ENCODE data around the gene ITPR2.
"Not testable (repeated sequence)": the region's sequence is repeated elsewhere in the genome, so short reads cannot be mapped to it uniquely, and the experiment has no call there.

The ITPR2 gene

GRCh38 chr12:26848156-26848825 is 15.3 kb upstream of the ITPR2 start:
- DNase-seq, result no peak

DNA sequence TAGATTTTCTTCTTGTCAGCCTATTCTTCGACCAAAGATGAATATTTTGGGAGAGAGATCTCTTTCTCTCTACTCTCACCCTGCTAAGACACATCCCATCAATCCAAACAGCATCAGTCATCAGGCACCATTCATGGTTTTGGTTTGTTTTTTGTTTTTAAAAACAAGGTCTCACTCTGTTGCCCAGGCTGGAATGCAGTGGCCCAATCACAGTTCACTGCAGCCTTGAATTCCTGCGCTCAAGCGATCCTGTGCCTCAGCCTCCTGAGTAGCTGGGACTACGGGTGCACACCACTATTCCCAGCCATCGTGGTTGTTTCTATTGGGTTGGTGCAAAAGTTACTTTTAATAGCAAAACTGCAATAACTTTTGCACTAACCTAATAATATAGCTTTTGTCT is 14.4 kb upstream of the ITPR2 start:
- DNase-seq, result no peak

- no peak for DNase-seq
Observed at GRCh38 chr12:26846416-26846815, 13.4 kb upstream of the ITPR2 start.

DNA sequence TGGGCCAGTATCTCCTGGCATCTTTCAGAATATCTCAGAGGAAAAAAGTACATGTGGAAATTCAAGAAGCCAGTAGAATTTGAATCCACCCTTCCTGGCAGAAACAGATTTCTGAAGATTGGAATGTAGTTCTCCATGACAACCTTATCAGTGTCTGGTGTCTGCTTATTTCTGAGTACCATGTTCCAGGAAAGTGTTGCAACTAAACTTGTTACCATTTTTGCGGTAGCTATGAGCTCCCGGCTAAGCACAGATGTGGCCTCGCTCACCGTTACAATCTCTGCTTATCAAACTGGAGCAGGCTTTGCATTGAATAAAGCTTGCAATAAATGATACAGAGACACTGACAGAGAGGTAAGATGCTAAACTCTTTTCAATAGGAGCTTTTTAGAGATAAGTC is 13.0 kb upstream of the ITPR2 start:
- no peak for DNase-seq

- no peak for DNase-seq
Observed at GRCh38 chr12:26845057-26845666, 12.2 kb upstream of the ITPR2 start.

DNA sequence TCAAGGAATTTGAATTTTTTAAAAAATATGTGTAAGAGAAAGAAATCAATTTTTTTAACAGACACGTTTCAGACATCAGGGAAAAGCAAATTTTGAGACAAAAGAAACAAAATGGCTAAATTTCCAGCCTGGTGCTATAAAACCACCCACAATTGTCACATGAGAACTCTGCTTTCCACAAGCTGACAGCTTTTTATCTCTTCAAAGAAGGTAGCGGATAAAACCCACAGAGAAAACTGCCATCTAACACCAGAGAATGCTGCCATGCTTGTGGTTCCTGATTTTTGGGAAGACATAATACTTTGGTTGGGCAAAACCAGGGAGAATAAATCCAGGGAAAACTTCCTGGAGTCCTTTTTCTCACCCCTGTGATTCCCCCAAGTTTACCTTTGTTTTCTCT is 10.3 kb upstream of the ITPR2 start:
- no peak for DNase-seq

DNA sequence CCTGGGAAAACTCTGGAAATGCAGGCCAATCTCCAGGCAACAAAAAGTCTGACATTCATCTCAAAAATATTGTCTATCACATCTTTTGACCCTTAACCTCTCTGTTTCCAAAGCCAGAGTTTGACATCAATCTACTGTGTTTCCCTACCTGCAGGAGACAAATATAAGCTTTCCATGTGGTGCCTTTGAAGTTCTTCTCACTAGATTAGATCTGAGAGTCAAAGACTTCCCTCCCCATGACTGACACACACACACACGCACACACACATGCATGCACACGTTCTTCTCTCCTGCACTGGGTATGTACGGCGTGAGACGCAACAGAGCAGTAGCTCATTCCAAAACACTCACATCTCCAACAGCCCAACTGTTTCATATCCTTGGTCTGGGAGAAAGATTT is 8.1 kb upstream of the ITPR2 start:
- DNase-seq, result no peak

DNA sequence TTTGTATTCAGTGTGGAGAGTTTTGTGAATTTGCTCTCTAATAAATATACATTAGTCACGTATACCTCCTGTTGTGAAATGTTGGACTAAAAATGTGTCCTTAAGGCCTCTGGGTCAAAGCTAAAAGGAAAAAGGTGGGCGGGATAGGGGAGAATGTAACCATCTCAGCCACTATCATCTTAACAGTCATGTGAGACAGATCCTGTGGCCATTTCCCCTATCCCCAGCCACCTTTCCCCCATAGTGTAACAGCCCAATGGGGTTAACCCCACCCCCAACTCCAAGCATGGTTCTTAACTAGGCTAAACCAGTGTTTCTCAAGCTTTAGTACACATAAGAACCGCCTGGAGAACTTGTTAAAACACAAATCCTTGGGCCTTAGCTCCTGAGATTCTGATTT is 6.5 kb upstream of the ITPR2 start:
- DNase-seq, result no peak

DNA sequence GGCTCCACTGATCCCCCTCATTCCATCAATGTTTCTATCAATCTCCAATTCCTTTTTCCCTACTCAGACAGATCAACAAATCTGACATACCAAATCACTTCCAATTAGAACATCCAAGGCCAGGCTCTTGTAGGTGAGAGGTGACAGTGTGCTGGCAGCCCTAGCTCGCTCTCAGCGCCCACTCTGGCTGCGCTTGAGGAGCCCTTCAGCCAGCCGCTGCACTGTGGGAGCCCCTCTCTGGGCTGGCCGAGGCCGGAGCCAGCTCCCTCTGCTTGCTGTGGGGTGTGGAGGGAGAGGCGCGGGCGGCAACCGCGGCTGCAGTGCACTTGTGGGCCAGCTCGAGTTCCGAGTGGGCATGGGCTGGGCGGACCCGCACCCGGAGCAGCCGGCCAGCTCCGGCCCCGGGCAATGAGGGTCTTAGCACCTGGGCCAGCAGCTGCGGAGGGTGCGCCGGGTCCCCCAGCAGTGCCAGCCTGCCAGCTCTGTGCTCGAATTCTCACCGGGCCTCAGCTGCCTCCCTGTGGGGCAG is 6.0 kb upstream of the ITPR2 start:
- no peak for DNase-seq

DNA sequence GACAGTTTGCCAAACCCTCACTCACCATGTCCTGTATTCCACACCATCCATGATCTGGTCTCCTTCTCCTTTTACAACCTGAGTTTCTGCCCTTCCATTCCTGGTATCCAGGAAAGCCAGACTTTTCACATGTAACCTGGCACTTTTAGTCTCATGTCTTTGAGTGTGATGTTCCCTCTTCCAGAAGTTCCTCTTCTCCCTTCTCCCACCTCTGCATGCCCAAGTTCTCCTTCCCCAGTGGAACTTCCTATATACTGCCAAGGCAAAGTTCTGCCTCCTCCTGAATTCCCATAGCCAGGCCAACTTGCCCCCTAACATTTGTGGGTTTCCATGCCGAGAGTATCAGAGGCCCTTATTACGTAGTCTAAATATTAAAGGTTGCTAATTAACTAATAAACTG is 3.2 kb upstream of the ITPR2 start:
- no peak for DNase-seq

GRCh38 chr12:26834503-26835060 is 1.6 kb upstream of the ITPR2 start:
- not testable (repeated sequence) for DNase-seq

- peak; percentile 67 for DNase-seq
Observed at GRCh38 chr12:26833743-26834490, 923 bp upstream of the ITPR2 start.

- peak; percentile 84 for DNase-seq
Observed at GRCh38 chr12:26831951-26832821, 808 bp downstream of the ITPR2 start.

DNA sequence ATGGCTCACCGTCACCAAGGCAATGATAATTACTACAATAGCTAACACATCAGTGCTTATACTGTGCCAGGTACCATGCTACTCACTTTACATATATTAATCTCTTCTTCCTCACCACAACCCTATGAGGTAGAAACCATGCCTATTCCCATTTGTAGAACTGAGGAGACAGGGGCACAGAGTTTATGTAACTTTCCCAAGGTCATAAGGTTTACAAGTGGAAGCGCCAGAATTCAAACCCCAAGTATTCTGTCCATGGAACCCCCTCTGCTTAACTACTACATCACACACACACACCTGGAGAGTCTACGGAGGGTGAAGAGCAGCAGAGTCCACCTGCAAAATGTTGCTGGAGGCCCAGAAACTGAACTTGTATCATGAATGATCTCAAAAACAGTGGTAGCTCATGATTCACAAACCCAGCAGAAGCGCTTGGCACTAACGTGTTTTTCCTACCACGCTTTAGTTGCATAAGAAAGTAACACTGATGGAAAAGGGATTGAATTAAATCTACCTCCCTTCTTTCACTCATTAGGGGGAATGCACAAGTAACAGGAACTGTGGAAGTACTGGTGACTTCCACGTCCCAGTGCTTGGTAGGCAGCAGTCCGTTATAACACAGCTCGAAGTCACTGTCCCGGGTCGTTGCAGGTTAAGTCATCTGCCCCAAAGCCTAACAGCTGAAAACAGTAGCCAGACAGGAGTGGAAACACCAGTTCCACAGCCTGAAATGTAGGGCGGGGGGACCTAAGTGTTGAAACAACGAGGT is 2.0 kb downstream of the ITPR2 start:
- DNase-seq, result no peak

- DNase-seq, result no peak
Observed at GRCh38 chr12:26830363-26830762, 2.6 kb downstream of the ITPR2 start.

DNA sequence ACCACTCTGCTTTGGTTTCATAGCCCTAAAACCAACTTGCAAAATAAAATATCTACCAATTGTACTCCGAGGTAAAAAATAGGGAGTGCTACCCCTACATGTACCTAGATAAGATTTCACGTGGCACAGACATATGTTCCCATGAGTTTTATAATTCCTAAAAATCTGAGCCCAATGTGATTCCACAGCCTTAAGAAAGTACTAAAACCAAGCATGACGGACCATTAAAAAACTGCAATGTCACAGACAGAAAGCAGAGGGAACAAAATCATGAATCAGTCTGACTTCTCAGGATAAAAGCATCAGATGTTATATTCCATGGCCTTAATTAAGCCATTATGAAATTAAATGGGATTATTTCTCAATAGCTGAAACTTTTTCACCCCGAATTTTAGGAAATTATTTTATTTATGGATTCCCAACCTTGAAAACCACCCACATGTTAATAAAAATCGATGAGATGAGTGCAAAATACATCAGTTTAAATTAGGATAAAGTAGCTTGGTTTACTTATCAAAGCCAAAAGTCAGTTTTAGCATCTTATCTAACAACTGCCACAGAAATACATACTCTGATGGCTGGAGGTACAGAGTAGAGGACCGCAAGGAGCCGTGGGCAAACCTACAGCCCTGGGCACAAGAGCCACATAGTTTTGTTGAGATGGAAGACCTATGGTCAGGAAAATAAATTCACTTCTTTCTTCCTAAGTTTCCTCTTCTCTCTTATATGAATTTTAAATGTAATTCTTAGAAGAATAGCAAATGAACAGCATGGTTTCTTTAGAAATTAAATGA is 4.5 kb downstream of the ITPR2 start:
- no peak for DNase-seq

- DNase-seq, result no peak
Observed at GRCh38 chr12:26826437-26826836, 6.6 kb downstream of the ITPR2 start.

GRCh38 chr12:26825459-26826016 is 7.5 kb downstream of the ITPR2 start:
- DNase-seq, result no peak

- DNase-seq, result no peak
Observed at GRCh38 chr12:26823390-26823789, 9.6 kb downstream of the ITPR2 start.

DNA sequence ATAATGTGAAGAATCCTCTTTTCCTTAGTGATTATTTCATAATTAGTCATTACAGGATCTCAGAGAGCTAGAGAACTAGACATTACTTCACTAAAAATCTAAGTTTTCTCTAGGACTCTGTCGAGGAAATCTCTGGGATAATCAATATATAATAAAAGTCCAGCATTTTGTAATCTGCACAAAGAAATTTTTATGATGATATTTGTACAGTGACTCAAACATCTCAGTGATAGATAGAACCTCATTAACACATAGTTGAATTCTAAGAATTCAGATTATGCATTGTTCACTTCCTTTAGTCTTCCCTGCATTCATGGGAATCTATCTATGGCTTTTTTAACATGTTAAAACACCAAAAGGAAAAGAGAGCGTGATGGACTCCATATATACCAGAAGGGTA is 11.0 kb downstream of the ITPR2 start:
- no peak for DNase-seq
